KBM-7 (cell line): ENCODE measurements around the gene KAZN.

Experiments used
- DNase-seq: peaks from one replicate; pipeline ENCODE4 v3.0.0-alpha.2; 2015
- in situ Hi-C: fragments of 300-500 bp; cut with MboI; formaldehyde crosslinking; loops from 2 replicates; pipeline ENCODE4 v1.14.3; 2020; ENCODE audit warnings: low sequenced_read_pairs, low pct_unique_long_range_greater_than_20kb, mixed read lengths

Gene KAZN

DNA sequence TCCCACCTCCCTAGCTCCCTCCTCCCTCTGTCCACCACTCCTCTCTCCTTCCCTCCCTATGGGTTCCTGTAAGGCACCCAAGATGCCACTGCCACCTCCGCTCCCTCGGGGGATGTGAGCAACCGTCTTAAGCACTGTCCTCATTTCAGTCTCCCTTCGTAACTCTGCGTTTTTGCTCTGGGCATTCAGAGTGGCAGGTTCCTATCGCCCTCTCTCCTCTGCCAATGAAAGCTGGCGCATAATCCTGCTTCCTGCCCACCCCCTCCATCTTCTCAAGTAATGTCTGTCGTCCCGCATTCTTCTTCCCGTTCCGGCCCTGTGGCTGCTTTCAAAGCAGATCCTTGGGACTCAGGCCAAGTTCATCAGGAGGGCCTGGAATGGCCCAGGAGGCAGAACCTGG is 301.2 kb downstream of the KAZN start:
- in situ Hi-C loops, result no loop called here
- DNase-seq, result no peak

DNA sequence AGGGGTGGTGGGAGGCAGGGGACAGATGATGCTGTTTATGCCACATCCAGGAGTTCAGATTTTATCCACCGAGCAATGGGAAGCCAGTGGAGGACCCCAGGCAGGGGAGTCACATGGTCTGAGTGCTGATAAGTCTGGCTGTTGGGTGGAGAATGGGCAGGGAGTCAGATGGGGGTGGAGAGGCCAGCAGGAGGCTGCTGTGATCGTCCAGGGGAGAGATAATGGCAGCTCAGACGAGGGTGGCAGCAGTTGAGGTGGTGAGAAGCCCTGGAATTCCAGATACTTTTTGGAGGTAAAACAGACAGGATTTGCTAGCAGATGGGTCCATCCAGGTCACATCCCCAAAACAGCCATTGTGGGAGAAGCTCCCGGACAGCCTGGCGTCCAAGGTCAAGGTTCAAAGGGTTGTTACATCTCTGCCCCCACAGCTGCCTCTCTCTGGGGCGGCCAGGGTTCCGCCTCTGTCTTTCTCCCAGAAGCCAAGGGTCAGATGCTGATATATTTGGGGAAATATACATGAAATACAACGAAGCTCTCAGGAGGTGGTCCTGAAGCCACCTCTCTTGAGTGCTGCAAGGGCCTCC is 303.0 kb downstream of the KAZN start:
- in situ Hi-C loops, result no loop called here
- DNase-seq, result no peak

DNA sequence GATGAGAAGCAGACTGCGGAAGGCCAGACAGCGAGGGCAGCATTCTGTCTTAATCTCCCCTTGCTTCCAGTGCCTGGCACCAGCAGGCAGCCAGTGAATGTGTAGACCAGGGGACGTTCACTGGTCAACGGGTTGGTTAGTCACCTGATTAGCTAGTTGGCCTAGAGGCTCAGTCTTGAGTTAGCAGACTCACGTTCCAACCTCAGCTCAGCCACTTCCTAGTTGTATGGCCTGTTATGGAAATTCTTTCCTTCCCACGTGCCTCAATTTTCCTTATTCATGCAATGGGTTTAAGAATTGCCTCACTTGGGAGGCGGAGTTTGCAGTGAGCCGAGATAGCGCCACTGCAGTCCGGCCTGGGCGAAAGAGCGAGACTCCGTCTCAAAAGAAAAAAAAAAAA is 305.4 kb downstream of the KAZN start:
- no peak for DNase-seq
- in situ Hi-C loops, result no loop called here

DNA sequence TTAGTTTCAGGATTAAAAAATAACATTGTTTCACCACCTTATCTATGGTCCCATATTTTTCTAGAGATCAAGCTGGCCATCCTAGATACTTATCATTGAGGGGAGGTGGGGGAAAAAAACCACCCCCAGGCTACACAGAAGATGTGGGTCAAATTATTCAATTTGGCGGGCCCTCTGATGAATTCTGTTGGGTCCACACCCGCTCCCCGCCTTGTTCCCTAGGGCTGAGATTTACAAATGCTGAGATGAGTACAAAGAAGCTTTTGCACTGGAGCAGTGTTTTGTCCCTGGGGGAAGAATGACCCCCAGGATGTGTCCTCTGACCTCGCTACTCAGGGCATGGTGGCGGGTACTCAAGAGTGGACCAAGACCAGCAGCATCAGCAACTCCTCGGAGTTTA is 308.2 kb downstream of the KAZN start:
- in situ Hi-C loops, result no loop called here

DNA sequence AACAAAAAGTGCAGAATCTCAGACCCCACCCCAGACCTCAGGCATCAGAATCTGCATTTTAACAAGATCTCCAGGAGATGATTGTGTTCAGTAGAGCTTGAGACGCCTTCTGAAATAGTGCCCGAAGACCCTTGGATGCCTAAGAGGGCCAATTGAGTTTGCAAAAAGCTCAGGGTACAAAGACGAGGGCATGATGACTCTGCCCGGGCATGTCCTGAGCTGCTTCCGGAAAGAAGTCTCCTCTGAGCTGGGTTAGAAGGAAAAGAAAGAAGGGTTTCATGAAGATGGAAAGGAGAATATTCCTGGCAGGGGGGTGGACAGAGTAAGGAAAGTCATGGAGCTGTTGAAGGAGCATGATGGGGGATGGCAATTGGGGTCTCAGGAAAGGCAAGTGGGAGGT is 308.9 kb downstream of the KAZN start:
- in situ Hi-C loops, result no loop called here
- DNase-seq, result no peak

More for the DNA sequence above, 308.2 kb downstream of the KAZN start:
- no peak for DNase-seq

DNA sequence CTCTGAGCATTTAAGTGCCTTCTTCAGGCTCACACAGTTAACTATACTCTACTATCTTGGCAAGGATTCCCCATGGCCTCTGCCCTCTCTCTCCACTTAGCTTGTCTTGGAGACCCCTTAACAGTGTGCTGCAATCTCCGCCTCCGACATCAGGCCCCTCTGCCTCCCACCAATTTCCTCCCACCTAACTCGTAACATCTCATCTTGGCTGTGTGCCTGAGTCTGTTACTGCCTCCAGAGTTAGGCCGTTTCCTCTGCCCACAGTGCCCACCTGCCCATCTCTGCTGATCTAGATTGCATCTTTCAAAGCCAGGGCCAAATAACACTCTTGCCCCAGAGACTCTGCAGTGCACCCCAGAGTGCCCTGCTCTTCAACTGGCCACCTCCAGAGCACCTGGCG is 310.8 kb downstream of the KAZN start:
- DNase-seq, result no peak
- in situ Hi-C loops, result no loop called here

DNA sequence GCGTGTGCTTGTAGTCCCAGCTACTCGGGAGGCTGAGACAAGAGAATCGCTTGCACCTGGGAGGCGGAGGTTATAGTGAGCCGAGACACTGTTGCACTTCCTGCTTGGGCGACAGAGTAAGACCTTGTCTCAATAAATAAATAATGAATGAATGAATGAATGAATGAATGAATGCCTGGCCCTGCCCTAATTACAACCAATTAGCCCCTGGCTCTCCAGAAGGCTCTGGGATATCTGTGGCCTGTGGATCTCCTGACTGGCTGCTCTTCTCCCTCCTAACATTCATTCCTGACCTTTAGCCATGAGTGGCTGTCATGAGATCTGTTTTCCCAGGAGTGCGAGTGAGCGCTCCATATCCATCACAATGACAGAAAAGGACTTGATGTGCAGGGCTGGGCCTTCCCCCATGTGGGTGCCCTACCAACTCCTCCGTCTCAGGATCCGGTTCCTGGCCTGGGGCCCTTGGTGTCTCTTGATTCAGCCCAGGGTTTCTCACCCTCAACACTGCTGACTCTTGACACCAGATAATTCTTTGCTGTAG is 311.5 kb downstream of the KAZN start:
- in situ Hi-C loops, result no loop called here
- DNase-seq, result no peak

DNA sequence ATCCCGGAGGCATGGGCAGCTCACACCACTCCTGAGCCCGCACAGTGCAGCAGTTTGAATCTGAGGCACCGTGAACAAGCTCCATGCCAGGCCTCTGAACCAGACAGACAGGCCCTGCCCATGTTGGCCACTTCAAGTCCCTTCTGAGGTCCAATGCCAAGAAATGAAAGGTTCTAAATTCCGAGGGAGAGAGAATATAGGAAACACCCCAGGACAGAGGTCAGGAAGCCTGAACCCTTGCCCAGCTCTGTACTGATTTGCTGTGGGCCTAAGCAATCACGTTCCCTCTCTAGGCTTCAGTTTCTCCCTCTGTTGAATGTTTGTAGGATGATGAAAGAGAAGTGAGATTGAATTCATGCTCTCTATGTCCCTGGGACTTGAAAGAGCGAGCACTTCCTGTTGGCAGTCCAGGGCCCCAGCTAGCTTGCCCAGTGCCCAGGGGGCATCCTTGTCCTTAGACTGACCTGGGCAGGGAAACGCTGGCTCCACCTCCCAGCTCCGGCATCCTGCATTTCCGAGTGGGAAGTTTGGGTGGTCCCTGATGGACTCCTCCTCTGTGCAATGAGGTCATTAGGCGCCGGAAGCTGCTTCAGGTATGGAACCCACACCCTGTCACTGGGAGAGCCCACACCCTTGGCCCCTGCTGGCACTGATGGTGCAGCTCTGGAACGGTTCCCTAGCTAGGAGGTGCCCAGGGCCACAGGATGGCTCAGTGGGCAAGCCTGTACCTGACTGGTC is 312.7 kb downstream of the KAZN start:
- in situ Hi-C loops, result no loop called here
- DNase-seq, result no peak

DNA sequence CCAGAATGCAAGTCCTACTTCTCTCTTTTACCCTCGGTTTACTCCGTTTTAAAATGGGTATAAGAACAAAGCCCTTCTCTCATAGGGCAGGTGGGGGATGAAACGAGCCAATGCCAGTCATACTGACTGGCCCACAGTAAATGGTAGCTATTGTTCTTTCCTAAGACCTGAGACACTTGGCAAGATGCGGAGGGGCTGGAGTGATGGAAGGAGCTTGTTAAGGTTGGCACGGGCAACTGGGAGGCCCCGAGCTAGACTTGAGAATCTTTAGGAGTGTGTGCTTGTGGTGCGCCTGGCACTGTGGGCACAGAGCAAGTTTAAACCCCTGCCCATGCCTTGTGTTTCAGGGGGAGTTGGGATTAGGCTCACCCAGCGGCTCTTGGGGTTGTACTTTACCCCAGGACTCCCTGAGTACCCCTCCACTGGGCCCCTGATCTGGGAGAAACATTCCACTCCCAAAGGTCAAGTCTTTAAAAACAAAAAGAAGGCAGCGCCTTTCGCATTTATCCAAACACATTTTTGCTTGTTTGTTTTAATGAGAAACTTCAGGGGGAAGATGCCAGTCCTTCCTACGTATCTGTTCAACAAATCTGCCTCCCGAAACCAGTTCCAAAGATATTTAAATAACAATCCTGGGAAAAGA is 314.5 kb downstream of the KAZN start:
- in situ Hi-C loops, result no loop called here
- DNase-seq, result no peak

DNA sequence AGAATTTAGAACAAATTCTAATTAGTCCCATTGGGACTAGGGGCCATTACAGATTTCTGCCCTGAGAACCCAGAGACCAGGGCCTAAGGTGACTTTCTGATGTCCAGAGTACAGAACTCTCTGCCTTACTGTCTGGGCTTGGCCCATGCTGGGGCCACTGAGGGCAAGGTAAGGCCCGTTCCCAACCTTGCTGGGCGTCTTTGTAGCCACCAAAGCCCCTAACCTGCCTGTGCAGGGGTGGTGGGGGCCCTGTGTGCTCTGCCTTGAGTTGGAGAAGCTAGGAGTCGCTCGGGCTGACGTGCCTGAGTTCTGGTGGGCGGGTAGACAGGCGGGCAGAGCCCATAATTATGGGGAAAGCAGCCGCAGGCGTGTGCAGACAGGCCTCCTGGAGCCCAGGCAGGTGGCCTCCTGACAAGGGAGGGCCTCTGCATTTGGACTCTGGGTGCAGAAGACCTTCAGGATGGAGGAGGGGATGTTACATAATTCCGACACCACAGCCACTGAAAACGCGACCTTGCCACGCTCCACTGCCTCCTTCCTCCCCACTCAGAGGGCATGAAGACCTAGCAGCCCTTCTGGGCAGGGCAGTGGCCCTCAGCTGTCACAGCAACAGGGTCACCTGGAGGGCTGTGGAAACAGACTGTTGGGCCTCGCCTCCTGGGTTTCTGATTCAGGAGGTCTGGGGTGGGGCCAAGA is 315.1 kb downstream of the KAZN start:
- in situ Hi-C loops, result no loop called here
- DNase-seq, result peak; percentile 90

DNA sequence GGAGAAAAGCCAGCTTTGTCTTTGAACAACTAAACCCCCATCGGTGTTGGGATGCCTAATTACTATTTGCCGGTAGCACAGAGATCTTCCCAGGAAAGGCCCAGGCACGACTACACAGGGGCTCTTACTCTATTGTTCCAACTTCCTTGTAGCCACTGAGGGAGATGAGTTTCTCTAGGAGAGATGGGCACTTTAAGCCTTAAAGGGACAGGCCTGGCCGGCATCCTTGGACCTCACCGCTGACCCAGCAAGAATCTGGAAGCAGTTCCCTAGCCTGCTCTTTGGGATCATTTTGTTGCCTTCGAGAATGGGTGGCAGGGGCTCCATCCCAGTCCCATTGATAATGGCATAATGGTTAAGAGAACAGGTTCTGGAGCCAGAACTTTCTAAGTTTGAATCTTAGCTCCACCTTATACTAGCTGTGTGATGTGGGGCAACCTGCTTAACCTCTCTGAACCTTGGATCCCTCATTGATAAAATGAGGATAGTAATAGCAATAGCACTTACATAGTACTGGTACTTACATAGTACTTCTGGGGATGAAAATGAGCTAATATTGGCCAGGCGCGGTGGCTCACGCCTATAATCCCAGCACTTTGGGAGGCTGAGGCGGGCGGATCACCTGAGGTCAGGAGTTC is 316.0 kb downstream of the KAZN start:
- DNase-seq, result no peak
- in situ Hi-C loops, result no loop called here

DNA sequence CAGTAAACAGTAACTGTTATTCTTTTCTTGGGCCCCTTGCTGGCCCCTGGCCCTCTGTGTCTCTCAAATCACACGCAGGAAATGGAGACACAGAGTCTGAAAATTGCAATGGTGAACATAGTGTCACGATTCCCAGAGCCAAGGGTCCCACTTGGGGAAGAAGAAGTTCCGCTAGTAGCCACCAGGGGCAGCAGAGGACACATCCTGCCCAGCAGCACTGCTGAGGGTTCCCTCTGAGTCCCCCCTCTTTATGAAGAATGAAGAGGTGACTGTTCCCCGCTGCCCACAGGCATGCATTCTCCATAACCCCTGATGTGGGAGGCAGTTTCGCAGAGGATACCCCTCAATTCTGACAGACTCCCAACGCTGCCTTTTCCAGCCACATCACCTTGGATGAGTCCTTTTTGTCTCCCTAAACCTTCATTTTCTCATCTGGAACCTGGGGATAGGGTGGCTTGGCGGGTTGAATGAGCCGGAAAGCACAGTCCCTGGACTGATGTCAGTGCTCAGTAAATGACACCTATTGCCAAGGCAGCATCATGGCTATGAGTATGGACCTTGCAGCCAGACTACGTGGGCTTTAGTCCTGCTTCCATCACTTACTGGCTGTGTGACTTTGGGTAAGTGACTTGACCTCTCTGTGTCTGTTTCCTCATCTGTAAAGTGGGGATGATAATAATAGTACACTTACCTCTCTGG is 317.0 kb downstream of the KAZN start:
- DNase-seq, result peak; percentile 75
- in situ Hi-C loops, result no loop called here

DNA sequence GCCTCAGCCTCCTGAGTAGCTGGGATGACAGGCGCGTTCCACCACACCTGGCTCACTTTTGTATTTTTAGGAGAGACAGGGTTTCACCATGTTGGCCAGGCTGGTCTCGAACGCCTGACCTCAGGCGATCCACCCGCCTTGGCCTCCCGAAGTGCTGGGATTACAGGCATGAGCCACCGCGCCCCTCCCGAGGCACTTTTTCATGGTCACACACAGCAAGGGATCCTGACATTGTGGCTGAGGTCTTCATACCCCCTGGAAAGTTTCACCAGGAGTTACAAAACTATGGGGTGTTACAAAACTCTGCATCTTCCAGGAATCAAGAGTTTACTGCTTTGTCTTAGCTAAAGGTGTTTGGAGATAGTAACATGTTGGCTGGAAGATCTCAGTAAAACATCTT is 320.8 kb downstream of the KAZN start:
- in situ Hi-C loops, result no loop called here
- no peak for DNase-seq

DNA sequence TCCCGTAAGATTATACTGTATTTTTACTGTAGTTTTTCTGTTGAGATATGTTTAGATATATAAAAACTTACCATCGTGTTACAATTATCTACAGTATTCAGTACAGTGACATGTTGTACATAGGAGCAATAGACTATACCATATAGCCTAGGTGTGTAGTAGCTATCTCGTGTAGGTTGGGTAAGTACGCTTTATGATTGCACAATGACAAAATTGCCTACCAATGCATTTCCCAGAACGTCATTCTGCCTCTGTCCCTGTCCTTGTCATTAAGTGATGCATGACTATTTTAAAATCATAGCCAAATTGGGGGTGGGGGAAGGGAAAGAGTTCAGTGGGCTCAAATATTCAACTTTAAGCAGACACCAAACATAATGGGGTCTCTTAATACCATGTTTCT is 321.3 kb downstream of the KAZN start:
- no peak for DNase-seq
- in situ Hi-C loops, result no loop called here

DNA sequence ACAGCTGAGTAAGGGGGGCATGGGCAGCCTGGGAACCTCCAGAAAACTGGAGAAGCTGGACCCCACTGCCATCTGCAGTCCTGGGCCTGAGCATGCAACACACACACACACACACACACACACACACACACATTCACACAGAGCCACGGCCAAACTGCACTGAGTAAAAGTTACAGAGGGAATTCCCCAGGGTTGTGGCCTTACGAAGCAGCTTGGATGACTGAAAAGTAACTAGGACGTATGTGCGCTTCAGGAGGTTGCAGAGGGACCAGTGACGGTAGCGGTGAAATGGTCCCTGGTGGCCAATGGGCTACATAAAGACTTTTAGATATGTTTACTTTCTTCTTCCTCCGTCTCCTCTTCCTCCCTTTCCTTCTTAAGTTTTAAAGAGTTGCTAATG is 322.6 kb downstream of the KAZN start:
- in situ Hi-C loops, result no loop called here
- DNase-seq, result no peak

DNA sequence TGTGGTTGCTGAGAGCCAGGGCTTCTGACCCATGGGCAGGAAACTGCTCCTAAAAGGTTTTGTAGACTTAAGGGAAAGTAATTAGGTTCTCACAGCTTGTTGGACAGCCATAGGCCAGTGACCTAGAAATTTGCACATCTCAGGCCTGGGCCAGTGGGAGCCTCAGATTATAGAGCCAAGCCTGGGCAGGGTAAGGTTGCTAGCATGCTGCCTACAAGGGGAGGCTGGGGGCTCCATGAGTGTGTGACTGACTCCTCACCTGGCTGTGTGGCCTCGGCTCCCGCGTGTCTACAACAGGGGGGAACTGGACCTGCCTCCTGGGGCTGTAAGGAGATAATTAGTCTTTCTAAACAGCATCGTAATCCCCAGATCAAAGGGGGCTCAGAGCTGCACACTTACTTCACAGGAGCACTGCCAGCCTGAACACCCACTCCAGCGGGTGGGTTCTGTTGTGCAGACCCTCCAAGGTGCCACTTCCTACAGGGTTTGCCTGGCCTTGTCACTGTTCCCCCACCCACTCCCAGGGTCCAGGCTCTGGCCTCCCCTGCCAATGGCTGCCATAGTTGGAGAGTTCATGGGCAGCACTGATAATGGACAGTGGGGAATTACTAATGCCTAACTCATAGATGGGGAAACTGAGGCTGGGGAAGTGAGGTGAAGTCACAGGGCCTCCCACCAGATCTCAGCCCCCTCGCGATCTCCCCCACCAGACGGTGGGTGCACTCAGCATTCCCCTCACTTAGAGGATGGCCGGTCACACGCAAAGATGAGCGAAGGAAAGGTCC is 324.6 kb downstream of the KAZN start:
- DNase-seq, result no peak
- in situ Hi-C loops, result no loop called here

DNA sequence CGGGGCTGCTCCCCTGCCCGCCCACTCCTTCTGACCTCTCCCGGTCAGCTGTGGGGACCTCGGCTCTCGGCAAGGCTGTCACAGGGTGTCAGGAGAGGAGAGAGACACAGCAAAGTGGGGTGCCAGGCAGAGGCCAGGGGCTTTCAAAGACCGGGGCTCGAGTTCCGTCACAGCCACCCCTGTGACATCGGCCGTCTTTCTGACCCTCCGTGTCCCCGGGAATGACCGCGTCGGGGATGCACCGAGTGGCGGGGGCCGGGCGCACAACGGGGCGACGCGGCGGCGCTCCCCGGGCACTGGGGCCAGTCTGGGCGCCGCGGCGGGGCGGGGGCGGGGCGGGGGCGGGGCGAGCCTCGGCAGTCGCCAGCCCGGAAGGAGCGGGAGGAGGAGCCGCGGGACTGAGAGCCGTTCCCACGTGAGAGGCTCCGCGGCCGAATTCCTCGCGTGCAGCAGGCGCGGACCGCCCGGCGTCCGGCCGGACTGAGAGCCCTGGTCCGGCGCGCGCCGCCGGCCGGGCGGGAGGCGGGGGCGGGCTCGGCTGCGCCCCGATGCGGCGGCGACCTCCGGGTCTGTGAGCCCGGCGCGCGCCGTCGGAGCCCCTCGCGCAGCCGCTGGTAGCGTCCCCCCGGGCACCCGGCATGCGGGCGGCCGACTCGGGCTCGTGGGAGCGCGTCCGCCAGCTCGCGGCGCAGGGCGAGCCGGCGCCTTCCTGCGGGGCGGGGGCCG is 325.4 kb downstream of the KAZN start:
- in situ Hi-C loops, result no loop called here
- DNase-seq, result no peak
